ENCODE data around the gene C11orf52.

DNA sequence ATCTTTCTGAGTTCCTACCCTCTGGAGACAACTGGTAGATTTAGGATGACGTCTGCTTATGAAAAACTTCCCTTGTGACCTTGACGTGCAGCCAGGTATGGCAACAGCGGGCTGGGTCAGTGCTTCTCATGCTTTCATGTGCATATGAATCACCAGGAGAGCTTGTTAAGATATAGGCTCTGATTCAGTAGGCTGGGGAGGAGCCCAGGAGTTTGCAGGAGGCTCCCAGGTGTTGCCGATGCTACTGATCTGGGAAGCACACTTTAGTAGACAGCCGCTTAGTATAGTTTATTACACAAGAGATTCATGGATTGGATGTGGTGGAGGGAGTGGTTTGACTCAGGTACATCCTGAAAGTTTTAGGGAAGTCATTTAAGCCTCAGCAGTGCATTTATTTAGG, 42.2 kb downstream of the C11orf52 start:
- TF ChIP-seq, protein P1, sequence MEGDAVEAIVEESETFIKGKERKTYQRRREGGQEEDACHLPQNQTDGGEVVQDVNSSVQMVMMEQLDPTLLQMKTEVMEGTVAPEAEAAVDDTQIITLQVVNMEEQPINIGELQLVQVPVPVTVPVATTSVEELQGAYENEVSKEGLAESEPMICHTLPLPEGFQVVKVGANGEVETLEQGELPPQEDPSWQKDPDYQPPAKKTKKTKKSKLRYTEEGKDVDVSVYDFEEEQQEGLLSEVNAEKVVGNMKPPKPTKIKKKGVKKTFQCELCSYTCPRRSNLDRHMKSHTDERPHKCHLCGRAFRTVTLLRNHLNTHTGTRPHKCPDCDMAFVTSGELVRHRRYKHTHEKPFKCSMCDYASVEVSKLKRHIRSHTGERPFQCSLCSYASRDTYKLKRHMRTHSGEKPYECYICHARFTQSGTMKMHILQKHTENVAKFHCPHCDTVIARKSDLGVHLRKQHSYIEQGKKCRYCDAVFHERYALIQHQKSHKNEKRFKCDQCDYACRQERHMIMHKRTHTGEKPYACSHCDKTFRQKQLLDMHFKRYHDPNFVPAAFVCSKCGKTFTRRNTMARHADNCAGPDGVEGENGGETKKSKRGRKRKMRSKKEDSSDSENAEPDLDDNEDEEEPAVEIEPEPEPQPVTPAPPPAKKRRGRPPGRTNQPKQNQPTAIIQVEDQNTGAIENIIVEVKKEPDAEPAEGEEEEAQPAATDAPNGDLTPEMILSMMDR (IDR thresholded peaks at IDR 0.05; ENCODE audit: low read depth, low read length, missing input control), result no peak
- TF ChIP-seq, protein P2, sequence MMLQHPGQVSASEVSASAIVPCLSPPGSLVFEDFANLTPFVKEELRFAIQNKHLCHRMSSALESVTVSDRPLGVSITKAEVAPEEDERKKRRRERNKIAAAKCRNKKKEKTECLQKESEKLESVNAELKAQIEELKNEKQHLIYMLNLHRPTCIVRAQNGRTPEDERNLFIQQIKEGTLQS (IDR thresholded peaks at IDR 0.05), result no peak
- TF ChIP-seq, protein P3, sequence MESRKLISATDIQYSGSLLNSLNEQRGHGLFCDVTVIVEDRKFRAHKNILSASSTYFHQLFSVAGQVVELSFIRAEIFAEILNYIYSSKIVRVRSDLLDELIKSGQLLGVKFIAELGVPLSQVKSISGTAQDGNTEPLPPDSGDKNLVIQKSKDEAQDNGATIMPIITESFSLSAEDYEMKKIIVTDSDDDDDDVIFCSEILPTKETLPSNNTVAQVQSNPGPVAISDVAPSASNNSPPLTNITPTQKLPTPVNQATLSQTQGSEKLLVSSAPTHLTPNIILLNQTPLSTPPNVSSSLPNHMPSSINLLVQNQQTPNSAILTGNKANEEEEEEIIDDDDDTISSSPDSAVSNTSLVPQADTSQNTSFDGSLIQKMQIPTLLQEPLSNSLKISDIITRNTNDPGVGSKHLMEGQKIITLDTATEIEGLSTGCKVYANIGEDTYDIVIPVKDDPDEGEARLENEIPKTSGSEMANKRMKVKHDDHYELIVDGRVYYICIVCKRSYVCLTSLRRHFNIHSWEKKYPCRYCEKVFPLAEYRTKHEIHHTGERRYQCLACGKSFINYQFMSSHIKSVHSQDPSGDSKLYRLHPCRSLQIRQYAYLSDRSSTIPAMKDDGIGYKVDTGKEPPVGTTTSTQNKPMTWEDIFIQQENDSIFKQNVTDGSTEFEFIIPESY (IDR thresholded peaks at IDR 0.05), result no peak
- TF ChIP-seq RAD21 (IDR thresholded peaks at IDR 0.05), result no peak
- no peak for TF ChIP-seq GABPA (IDR thresholded peaks at IDR 0.05 in 1 of 2, conservative IDR thresholded peaks at IDR 0.05 in 1 of 2)
- TF ChIP-seq, protein P4, sequence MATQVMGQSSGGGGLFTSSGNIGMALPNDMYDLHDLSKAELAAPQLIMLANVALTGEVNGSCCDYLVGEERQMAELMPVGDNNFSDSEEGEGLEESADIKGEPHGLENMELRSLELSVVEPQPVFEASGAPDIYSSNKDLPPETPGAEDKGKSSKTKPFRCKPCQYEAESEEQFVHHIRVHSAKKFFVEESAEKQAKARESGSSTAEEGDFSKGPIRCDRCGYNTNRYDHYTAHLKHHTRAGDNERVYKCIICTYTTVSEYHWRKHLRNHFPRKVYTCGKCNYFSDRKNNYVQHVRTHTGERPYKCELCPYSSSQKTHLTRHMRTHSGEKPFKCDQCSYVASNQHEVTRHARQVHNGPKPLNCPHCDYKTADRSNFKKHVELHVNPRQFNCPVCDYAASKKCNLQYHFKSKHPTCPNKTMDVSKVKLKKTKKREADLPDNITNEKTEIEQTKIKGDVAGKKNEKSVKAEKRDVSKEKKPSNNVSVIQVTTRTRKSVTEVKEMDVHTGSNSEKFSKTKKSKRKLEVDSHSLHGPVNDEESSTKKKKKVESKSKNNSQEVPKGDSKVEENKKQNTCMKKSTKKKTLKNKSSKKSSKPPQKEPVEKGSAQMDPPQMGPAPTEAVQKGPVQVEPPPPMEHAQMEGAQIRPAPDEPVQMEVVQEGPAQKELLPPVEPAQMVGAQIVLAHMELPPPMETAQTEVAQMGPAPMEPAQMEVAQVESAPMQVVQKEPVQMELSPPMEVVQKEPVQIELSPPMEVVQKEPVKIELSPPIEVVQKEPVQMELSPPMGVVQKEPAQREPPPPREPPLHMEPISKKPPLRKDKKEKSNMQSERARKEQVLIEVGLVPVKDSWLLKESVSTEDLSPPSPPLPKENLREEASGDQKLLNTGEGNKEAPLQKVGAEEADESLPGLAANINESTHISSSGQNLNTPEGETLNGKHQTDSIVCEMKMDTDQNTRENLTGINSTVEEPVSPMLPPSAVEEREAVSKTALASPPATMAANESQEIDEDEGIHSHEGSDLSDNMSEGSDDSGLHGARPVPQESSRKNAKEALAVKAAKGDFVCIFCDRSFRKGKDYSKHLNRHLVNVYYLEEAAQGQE (IDR thresholded peaks at IDR 0.05), result no peak
- no peak for TF ChIP-seq SP1 (IDR thresholded peaks at IDR 0.05)
- TF ChIP-seq EGR1 (IDR thresholded peaks at IDR 0.05; ENCODE audit: low read depth in 2 of 2), result no peak
- TF ChIP-seq YY1 (IDR thresholded peaks at IDR 0.05), result no peak
- TF ChIP-seq, protein P5, sequence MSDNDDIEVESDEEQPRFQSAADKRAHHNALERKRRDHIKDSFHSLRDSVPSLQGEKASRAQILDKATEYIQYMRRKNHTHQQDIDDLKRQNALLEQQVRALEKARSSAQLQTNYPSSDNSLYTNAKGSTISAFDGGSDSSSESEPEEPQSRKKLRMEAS (IDR thresholded peaks at IDR 0.05), result no peak
- TF ChIP-seq JUND (IDR thresholded peaks at IDR 0.05), result no peak
- TF ChIP-seq RXRA (IDR thresholded peaks at IDR 0.05), result no peak
- TF ChIP-seq FOXA1 (IDR thresholded peaks at IDR 0.05), result no peak
